Endodermal cell (in vitro differentiated cells): ENCODE results near the gene TNFRSF1A. TPM values are rescaled to one million over a fixed set of nuclear protein-coding genes. Genes with fewer than 3 reads are reported as not detected.

Experiments
- DNase-seq: peaks from one replicate; pipeline ENCODE4 v3.0.0-alpha.2; 2017
- H3K27ac ChIP-seq: 2 replicates; pipeline ENCODE4 v1.5.1; 2013; ENCODE audit warnings: mild to moderate bottlenecking, low read depth, low read length, moderate library complexity
- H3K27me3 ChIP-seq: 2 replicates; pipeline ENCODE4 v1.6.1; 2013; ENCODE audit warnings: mild to moderate bottlenecking, low read length, moderate library complexity; ENCODE audit not compliant: insufficient read depth, control insufficient read depth, poor library complexity, severe bottlenecking
- H3K36me3 ChIP-seq: 2 replicates; pipeline ENCODE4 v1.7.0; 2013; ENCODE audit warnings: mild to moderate bottlenecking, low read length, moderate library complexity; ENCODE audit not compliant: control insufficient read depth, insufficient read depth
- H3K4me1 ChIP-seq: one replicate; pipeline ENCODE4 v1.7.0; 2013; ENCODE audit warnings: low read length; ENCODE audit not compliant: control insufficient read depth, insufficient read depth
- H3K4me3 ChIP-seq: 2 replicates; pipeline ENCODE4 v1.5.1; 2013; ENCODE audit warnings: mild to moderate bottlenecking, low read length, moderate library complexity
- H3K9ac ChIP-seq: 2 replicates; pipeline ENCODE4 v1.6.1; 2013; ENCODE audit warnings: mild to moderate bottlenecking, low read length, moderate library complexity; ENCODE audit not compliant: poor library complexity, severe bottlenecking; ENCODE audit errors: extremely low read depth
- H3K9me3 ChIP-seq: 2 replicates; pipeline ENCODE4 v1.6.1; 2013; ENCODE audit warnings: mild to moderate bottlenecking, low read length, moderate library complexity; ENCODE audit not compliant: control insufficient read depth
- H3K27ac Mint-ChIP-seq: 2 replicates; pipeline ENCODE4 v1.8.0; 2020; ENCODE audit warnings: mixed read lengths
- H3K27me3 Mint-ChIP-seq: 2 replicates; pipeline ENCODE4 v1.8.0; 2021; ENCODE audit warnings: mild to moderate bottlenecking, mixed read lengths; ENCODE audit not compliant: insufficient read depth
- H3K36me3 Mint-ChIP-seq: 2 replicates; pipeline ENCODE4 v1.8.0; 2020; ENCODE audit warnings: low read depth, mixed read lengths
- H3K4me1 Mint-ChIP-seq: 2 replicates; pipeline ENCODE4 v1.8.0; 2020; ENCODE audit warnings: mixed read lengths
- H3K4me3 Mint-ChIP-seq: 2 replicates; pipeline ENCODE4 v1.8.0; 2020; ENCODE audit warnings: mild to moderate bottlenecking, moderate library complexity, mixed read lengths
- H3K9me3 Mint-ChIP-seq: 2 replicates; pipeline ENCODE4 v1.8.0; 2020; ENCODE audit warnings: mild to moderate bottlenecking, mixed read lengths
- CTCF ChIP-seq: fragments of 200-600 bp; sonication (generic); conservative IDR thresholded peaks from 2 replicates; pipeline ENCODE4 v1.5.0; 2021; ENCODE audit warnings: antibody characterized with exemption, mild to moderate bottlenecking
- WGBS, 2 experiments: methylation state at CpG; one replicate each; pipeline versions ENCODE4 v1.1.5 to v1.1.7; 2013; ENCODE audit warnings: missing lambda C conversion rate in 2 of 2, mixed read lengths in 1 of 2; ENCODE audit not compliant: insufficient coverage in 1 of 2, insufficient read length in 1 of 2; 5-methylcytosine and 5-hydroxymethylcytosine counted together
- total RNA-seq, 2 donors: library from RNA; stranded (reverse); fragmentation: NEBNext Ultra II Directional in 1 of 2; extraction: Animal tissue kit (Norgen Biotek cat#: 25700) in 1 of 2; gene quantifications; 2 replicates in 1 of 2; 3 replicates in 1 of 2; pipeline ENCODE4 v1.2.1, GENCODE V29; 2021

Gene TNFRSF1A
- total RNA-seq, 2 donors from 2014 or later: 43.2 to 86.2 TPM

- Mint-ChIP-seq H3K4me1 (peaks cover 16% of the 10 kb centered on the region), H3K4me3 (no peak overlapping the region), H3K36me3 (peaks cover 46% of the 10 kb centered on the region), H3K27me3 (no peaks in the 10 kb centered on the region), H3K9me3 (no peaks in the 10 kb centered on the region), H3K27ac (no peak overlapping the region)
- 40 to 100% methylated on average over 1 to 11 of the region's 11 CpGs for WGBS, 2 experiments
- peaks cover 20% of the 10 kb centered on the region for H3K4me1 ChIP-seq
- H3K9ac ChIP-seq: peak overlapping the region; percentile 47
- H3K27me3 ChIP-seq: no peaks in the 10 kb centered on the region
- no peaks in the 10 kb centered on the region for H3K9me3 ChIP-seq
- H3K27ac ChIP-seq: peak overlapping the region; percentile 92
- peak; percentile 89 for DNase-seq
- H3K36me3 ChIP-seq: peaks cover 38% of the 10 kb centered on the region
- H3K4me3 ChIP-seq: peak overlapping the region; percentile 72
- TF ChIP-seq CTCF: peak; percentile 74
Observed at GRCh38 chr12:6335451-6336078, 6.3 kb downstream of the TNFRSF1A start.

- DNase-seq: peak; percentile 53
- no peaks in the 10 kb centered on the region for H3K9me3 Mint-ChIP-seq
- peaks cover 17% of the 10 kb centered on the region for H3K4me1 Mint-ChIP-seq
- H3K27ac Mint-ChIP-seq: no peak overlapping the region
- Histone ChIP-seq H3K27me3 (no peaks in the 10 kb centered on the region), H3K4me1 (peaks cover 18% of the 10 kb centered on the region), H3K36me3 (peaks cover 43% of the 10 kb centered on the region), H3K9me3 (no peaks in the 10 kb centered on the region), H3K4me3 (no peak overlapping the region), H3K27ac (peak overlapping the region; percentile 92), H3K9ac (no peak overlapping the region)
- TF ChIP-seq CTCF: no peak
- 89 to 91% methylated on average over 8 to 12 of the region's 13 CpGs for WGBS, 2 experiments
- no peak overlapping the region for H3K4me3 Mint-ChIP-seq
- H3K36me3 Mint-ChIP-seq: peaks cover 52% of the 10 kb centered on the region
- no peaks in the 10 kb centered on the region for H3K27me3 Mint-ChIP-seq
Observed at GRCh38 chr12:6334940-6335450, 6.9 kb downstream of the TNFRSF1A start.

DNA sequence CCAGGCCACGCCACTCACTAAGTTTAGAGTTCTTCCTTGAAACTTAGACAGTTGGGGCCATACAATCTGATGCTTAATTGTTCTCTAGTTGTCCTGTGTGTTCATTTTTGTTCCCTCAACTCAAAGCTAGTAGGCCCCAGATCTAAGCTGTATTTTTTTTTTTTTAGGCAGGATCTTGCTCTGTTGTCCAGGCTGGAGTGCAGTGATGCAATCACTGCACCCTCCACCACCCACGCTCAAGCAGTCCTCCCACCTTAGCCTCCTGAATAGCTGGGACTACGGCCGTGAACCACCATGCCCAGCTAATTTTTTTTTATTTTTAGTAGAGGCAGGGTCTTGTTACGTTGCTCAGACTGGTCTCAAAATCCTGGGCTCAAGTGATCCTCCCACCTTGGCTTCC lies 7.5 kb downstream of the TNFRSF1A start:
- Mint-ChIP-seq H3K4me3 (no peak overlapping the region), H3K27me3 (no peaks in the 10 kb centered on the region), H3K4me1 (peaks cover 20% of the 10 kb centered on the region), H3K27ac (no peak overlapping the region), H3K9me3 (no peaks in the 10 kb centered on the region), H3K36me3 (peaks cover 56% of the 10 kb centered on the region)
- Histone ChIP-seq H3K27ac (no peak overlapping the region), H3K27me3 (no peaks in the 10 kb centered on the region), H3K4me3 (no peak overlapping the region), H3K9ac (no peak overlapping the region), H3K9me3 (no peaks in the 10 kb centered on the region), H3K4me1 (peaks cover 17% of the 10 kb centered on the region), H3K36me3 (peaks cover 45% of the 10 kb centered on the region)
- TF ChIP-seq CTCF: no peak
- DNase-seq: no peak
- WGBS, 2 experiments: 93 to 100% methylated on average over 4 to 5 of the region's 5 CpGs
